GM21526 (cell line): ENCODE data around the gene OSBP2.
"Not testable (repeated sequence)": the region's sequence is repeated elsewhere in the genome, so short reads cannot be mapped to it uniquely, and the experiment has no call there.

Source experiments
- ATAC-seq: cut with Tn5 transposase; IDR thresholded peaks from one replicate; pipeline ENCODE4 v1.9.1; 2021; ENCODE audit warnings: moderate library complexity; ENCODE audit not compliant: unreplicated experiment, low FRiP score

OSBP2 gene

GRCh38 chr22:30754521-30754920, 59.8 kb downstream of the OSBP2 start:
- no peak for ATAC-seq

GRCh38 chr22:30754971-30755758, 60.5 kb downstream of the OSBP2 start:
- ATAC-seq = no peak

GRCh38 chr22:30755759-30756124, 61.1 kb downstream of the OSBP2 start:
- ATAC-seq = no peak

GRCh38 chr22:30763815-30764673, 69.4 kb downstream of the OSBP2 start:
- ATAC-seq = no peak

GRCh38 chr22:30767661-30768060, 73.0 kb downstream of the OSBP2 start:
- no peak for ATAC-seq

GRCh38 chr22:30770716-30771115, 76.0 kb downstream of the OSBP2 start:
- no peak for ATAC-seq

- no peak for ATAC-seq
Observed at GRCh38 chr22:30773919-30774318, 79.2 kb downstream of the OSBP2 start.

- ATAC-seq = no peak
Observed at GRCh38 chr22:30774566-30774965, 79.9 kb downstream of the OSBP2 start.

GRCh38 chr22:30776476-30776875, 81.8 kb downstream of the OSBP2 start:
- ATAC-seq = no peak

- ATAC-seq = not testable (repeated sequence)
Observed at GRCh38 chr22:30777146-30777545, 82.5 kb downstream of the OSBP2 start.

- ATAC-seq = no peak
Observed at GRCh38 chr22:30777587-30777986, 82.9 kb downstream of the OSBP2 start.

- no peak for ATAC-seq
Observed at GRCh38 chr22:30778261-30778660, 83.6 kb downstream of the OSBP2 start.

- ATAC-seq = no peak
Observed at GRCh38 chr22:30780026-30780425, 85.4 kb downstream of the OSBP2 start.

- no peak for ATAC-seq
Observed at GRCh38 chr22:30781271-30781875, 86.7 kb downstream of the OSBP2 start.

- ATAC-seq = no peak
Observed at GRCh38 chr22:30782613-30783012, 87.9 kb downstream of the OSBP2 start.

GRCh38 chr22:30783021-30783420, 88.3 kb downstream of the OSBP2 start:
- ATAC-seq = no peak

- no peak for ATAC-seq
Observed at GRCh38 chr22:30785527-30785926, 90.9 kb downstream of the OSBP2 start.

- no peak for ATAC-seq
Observed at GRCh38 chr22:30790366-30790765, 95.7 kb downstream of the OSBP2 start.

- no peak for ATAC-seq
Observed at GRCh38 chr22:30792456-30792855, 97.8 kb downstream of the OSBP2 start.

- ATAC-seq = no peak
Observed at GRCh38 chr22:30795118-30795517, 100.4 kb downstream of the OSBP2 start.

GRCh38 chr22:30801695-30802094, 107.0 kb downstream of the OSBP2 start:
- ATAC-seq = no peak
